Upper lobe of left lung (tissue), 4 donors: Measurements from ENCODE around the gene PCNX2.

Experiments used
- EP300 ChIP-seq, 4 donors: sonication (generic); formaldehyde crosslinking; IDR thresholded peaks; one replicate each; pipeline ENCODE4 v1.5.1; 2017; ENCODE audit warnings: antibody characterized with exemption in 4 of 4, control low read depth in 2 of 4
- POLR2A ChIP-seq, 4 donors: fragments of 450-650 bp; IDR thresholded peaks; one replicate each; pipeline ENCODE4 v1.5.1; 2016 to 2017; ENCODE audit warnings: antibody characterized with exemption in 4 of 4, mild to moderate bottlenecking in 2 of 4
- POLR2AphosphoS5 ChIP-seq, 2 donors: sonication (generic); formaldehyde crosslinking; IDR thresholded peaks; one replicate each; pipeline ENCODE4 v1.5.1; 2017; ENCODE audit warnings: antibody characterized with exemption in 2 of 2
- TF ChIP-seq, protein P1 (sequence below), 6 experiments: fragments of 450-650 bp in 4 of 6; fragments of 200-600 bp in 2 of 6; sonication (generic) in 2 of 6; IDR thresholded peaks; one replicate each; pipeline ENCODE4 v1.5.1; 2016 to 2019; ENCODE audit warnings: antibody characterized with exemption in 6 of 6

DNA sequence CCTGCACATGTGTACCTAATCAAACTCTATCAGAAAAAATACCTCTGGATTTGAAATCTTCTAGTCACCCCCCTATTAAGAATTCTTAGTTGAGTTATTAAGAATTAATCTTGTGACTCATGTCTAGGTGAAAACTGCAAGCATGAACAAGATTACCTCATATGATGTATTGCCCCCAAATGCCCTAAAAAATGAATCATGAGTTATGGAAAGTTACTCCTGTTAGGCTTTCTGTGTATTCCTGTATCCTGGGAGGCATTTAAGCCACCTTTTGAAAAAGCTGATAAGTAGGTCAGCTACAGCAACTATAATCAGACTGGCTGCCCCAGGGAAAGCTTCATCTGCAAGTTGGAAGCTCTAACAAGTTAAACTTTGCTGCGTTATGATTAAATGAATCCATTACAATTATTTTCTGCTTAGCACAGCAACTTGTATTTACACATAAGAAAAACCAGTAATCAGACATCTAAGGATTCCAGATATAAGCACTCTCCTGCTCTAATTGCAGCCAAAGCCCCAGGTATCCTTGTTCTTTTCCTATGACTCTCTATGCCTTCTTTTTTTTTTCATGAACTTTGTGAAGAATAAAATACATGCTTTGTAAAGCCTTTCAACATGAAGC lies 197.5 kb downstream of the PCNX2 start:
- TF ChIP-seq, protein P1, sequence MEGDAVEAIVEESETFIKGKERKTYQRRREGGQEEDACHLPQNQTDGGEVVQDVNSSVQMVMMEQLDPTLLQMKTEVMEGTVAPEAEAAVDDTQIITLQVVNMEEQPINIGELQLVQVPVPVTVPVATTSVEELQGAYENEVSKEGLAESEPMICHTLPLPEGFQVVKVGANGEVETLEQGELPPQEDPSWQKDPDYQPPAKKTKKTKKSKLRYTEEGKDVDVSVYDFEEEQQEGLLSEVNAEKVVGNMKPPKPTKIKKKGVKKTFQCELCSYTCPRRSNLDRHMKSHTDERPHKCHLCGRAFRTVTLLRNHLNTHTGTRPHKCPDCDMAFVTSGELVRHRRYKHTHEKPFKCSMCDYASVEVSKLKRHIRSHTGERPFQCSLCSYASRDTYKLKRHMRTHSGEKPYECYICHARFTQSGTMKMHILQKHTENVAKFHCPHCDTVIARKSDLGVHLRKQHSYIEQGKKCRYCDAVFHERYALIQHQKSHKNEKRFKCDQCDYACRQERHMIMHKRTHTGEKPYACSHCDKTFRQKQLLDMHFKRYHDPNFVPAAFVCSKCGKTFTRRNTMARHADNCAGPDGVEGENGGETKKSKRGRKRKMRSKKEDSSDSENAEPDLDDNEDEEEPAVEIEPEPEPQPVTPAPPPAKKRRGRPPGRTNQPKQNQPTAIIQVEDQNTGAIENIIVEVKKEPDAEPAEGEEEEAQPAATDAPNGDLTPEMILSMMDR (IDR thresholded peaks at IDR 0.05), result no peak
- no peak for TF ChIP-seq POLR2A (IDR thresholded peaks at IDR 0.05)
- TF ChIP-seq POLR2AphosphoS5 (IDR thresholded peaks at IDR 0.05), result no peak
- TF ChIP-seq EP300 (IDR thresholded peaks at IDR 0.05), result no peak
